Left lobe of liver (tissue), 2 donors: Measurements from ENCODE around the gene RNF224. TPM values are rescaled to one million over a fixed set of nuclear protein-coding genes. Genes with fewer than 3 reads are reported as not detected.

Experiments used
- ATAC-seq: fragments of 200-7000 bp; cut with Tn5 transposase; one replicate; pipeline ENCODE4 v1.9.1; 2020; ENCODE audit warnings: mild to moderate bottlenecking, moderate library complexity
- DNase-seq: peaks from one replicate; pipeline ENCODE4 v3.0.0-alpha.2; 2020; ENCODE audit warnings: low spot score
- total RNA-seq: library from RNA; stranded (reverse); gene quantifications from one replicate; pipeline ENCODE4 v1.2.1, GENCODE V29; 2021
- donor health status: DM: no; HTN: no; CAD: no; lungs with moderate emphysema.
- donor health status: DM: no; HTN: yes; CAD: no.

Gene RNF224
- total RNA-seq, 1 donor from 2014 or later = not detected

GRCh38 chr9:137225699-137226331 lies 1.5 kb upstream of the RNF224 start:
- no peak for DNase-seq
- ATAC-seq = no peak

GRCh38 chr9:137226338-137227053 lies 806 bp upstream of the RNF224 start:
- no peak for DNase-seq

GRCh38 chr9:137227853-137228505 lies 677 bp downstream of the RNF224 start:
- no peak for ATAC-seq
- no peak for DNase-seq

More at GRCh38 chr9:137226338-137227053, 806 bp upstream of the RNF224 start:
- ATAC-seq = no peak

- DNase-seq (no peak), ATAC-seq (no peak)
Measured at GRCh38 chr9:137228506-137228967, 1.2 kb downstream of the RNF224 start.

GRCh38 chr9:137228968-137229896 lies 1.9 kb downstream of the RNF224 start:
- ATAC-seq (no peak), DNase-seq (no peak)

GRCh38 chr9:137229903-137230704 lies 2.8 kb downstream of the RNF224 start:
- DNase-seq (no peak), ATAC-seq (no peak)

GRCh38 chr9:137230705-137231371 lies 3.5 kb downstream of the RNF224 start, which contains the start of gene SLC34A3:
Gene SLC34A3 (plus strand): TSS chr9:137230901. CDS start chr9:137231703, 802 bp downstream.
- no peak for ATAC-seq

GRCh38 chr9:137231372-137232039 lies 4.2 kb downstream of the RNF224 start:
- ATAC-seq (no peak), DNase-seq (no peak)

More at GRCh38 chr9:137230705-137231371, 3.5 kb downstream of the RNF224 start, which contains the start of gene SLC34A3:
- DNase-seq = no peak

- DNase-seq (no peak), ATAC-seq (no peak)
Measured at GRCh38 chr9:137232101-137232500, 4.8 kb downstream of the RNF224 start.

GRCh38 chr9:137232510-137232909 lies 5.2 kb downstream of the RNF224 start:
- DNase-seq (no peak), ATAC-seq (no peak)

GRCh38 chr9:137233143-137233980 lies 6.1 kb downstream of the RNF224 start:
- ATAC-seq = no peak
- no peak for DNase-seq

GRCh38 chr9:137234055-137234697 lies 6.9 kb downstream of the RNF224 start:
- DNase-seq (no peak), ATAC-seq (no peak)

GRCh38 chr9:137234758-137235423 lies 7.6 kb downstream of the RNF224 start:
- no peak for DNase-seq
- no peak for ATAC-seq

GRCh38 chr9:137235424-137236237 lies 8.3 kb downstream of the RNF224 start:
- DNase-seq = no peak

GRCh38 chr9:137236238-137236935 lies 9.1 kb downstream of the RNF224 start:
- ATAC-seq (peak; percentile 66), DNase-seq (peak; percentile 82)

More at GRCh38 chr9:137235424-137236237, 8.3 kb downstream of the RNF224 start:
- ATAC-seq = no peak
